Loucy (cell line): ENCODE measurements around the gene SAMD4A.
A peak's percentile ranks its signal among the peaks of the same experiment; 100 is the strongest.

ENCODE experiments used
- H2AFZ ChIP-seq: fragments of 200-600 bp; sonication (generic); 2 replicates; pipeline ENCODE4 v1.6.0; 2016; ENCODE audit warnings: antibody characterized with exemption, mild to moderate bottlenecking, low read length, moderate library complexity
- H3F3A ChIP-seq: fragments of 200-600 bp; 2 replicates; pipeline ENCODE4 v1.6.0; 2016; ENCODE audit warnings: antibody characterized with exemption, low read depth, mild to moderate bottlenecking
- H3K27me3 ChIP-seq: fragments of 200-600 bp; sonication (generic); 2 replicates; pipeline ENCODE4 v1.6.1; 2014; ENCODE audit warnings: low read length, mild to moderate bottlenecking; ENCODE audit not compliant: insufficient read depth, poor library complexity, severe bottlenecking
- H3K36me3 ChIP-seq: fragments of 200-600 bp; sonication (generic); 2 replicates; pipeline ENCODE4 v1.6.1; 2016; ENCODE audit warnings: low read length; ENCODE audit not compliant: insufficient read depth
- H3K4me1 ChIP-seq: fragments of 200-600 bp; sonication (generic); 2 replicates; pipeline ENCODE4 v1.5.1; 2014; ENCODE audit warnings: low read length, mild to moderate bottlenecking; ENCODE audit not compliant: insufficient read depth, poor library complexity, severe bottlenecking
- H3K4me2 ChIP-seq: fragments of 200-600 bp; sonication (generic); 2 replicates; pipeline ENCODE4 v1.6.0; 2014; ENCODE audit warnings: antibody characterized with exemption, low read length, low read depth, mild to moderate bottlenecking; ENCODE audit not compliant: poor library complexity, severe bottlenecking
- H3K4me3 ChIP-seq: fragments of 200-600 bp; sonication (generic); 2 replicates; pipeline ENCODE4 v1.5.1; 2014; ENCODE audit warnings: low read length, mild to moderate bottlenecking, mixed read lengths; ENCODE audit not compliant: poor library complexity, severe bottlenecking
- H3K79me2 ChIP-seq: fragments of 200-600 bp; sonication (generic); 2 replicates; pipeline ENCODE4 v1.6.1; 2014; ENCODE audit warnings: low read length; ENCODE audit not compliant: insufficient read depth
- H3K9ac ChIP-seq: fragments of 200-600 bp; sonication (generic); 2 replicates; pipeline ENCODE4 v1.6.0; 2014; ENCODE audit warnings: mild to moderate bottlenecking, low read depth, low read length, moderate library complexity; ENCODE audit not compliant: poor library complexity, severe bottlenecking
- H3K9me2 ChIP-seq: fragments of 200-600 bp; sonication (generic); replicated peaks from 2 replicates; pipeline ENCODE4 v1.6.1; 2016; ENCODE audit warnings: low read depth, low read length, mixed read lengths
- H3K9me3 ChIP-seq: fragments of 200-600 bp; sonication (generic); 2 replicates; pipeline ENCODE4 v1.6.1; 2014; ENCODE audit warnings: mild to moderate bottlenecking, antibody characterized with exemption, low read length, low read depth; ENCODE audit not compliant: insufficient read depth
- H4K20me1 ChIP-seq: fragments of 200-600 bp; sonication (generic); 2 replicates; pipeline ENCODE4 v1.6.0; 2014; ENCODE audit warnings: antibody characterized with exemption, low read length, mild to moderate bottlenecking; ENCODE audit not compliant: insufficient read depth, poor library complexity, severe bottlenecking
- EZH2phosphoT487 ChIP-seq: fragments of 200-600 bp; IDR thresholded peaks from 2 replicates; pipeline ENCODE4 v1.6.1; 2018; ENCODE audit warnings: antibody characterized with exemption, mild to moderate bottlenecking, moderate library complexity, borderline replicate concordance
- TF ChIP-seq, protein P1 (sequence below): fragments of 200-600 bp; sonication (generic); conservative IDR thresholded peaks from 2 replicates; pipeline ENCODE4 v1.5.1; 2014; ENCODE audit warnings: mild to moderate bottlenecking, antibody characterized with exemption, low read length

SAMD4A gene

DNA sequence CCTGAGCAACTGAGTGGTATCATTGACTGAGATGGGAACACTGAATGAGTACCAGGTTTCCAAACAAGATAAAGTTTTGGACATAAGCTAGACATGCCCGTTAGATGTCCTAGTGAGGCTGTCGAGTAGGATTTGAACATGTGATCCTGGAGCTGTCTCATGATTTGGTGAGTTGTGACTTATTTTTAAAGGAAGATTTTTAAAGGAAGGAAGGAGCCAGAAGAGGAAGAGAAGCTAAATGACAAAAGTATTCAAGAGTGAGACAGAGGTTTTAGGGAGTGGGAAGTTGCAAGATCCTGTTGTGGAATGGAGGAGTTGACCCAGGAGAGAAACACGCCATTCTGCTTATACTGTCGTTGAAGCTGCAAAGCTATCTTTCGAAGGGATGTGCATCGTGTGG lies 82.1 kb downstream of the SAMD4A start:
- Histone ChIP-seq H4K20me1 (no peaks in the 10 kb centered on the region), H3F3A (no peaks in the 10 kb centered on the region), H3K4me1 (peaks cover 12% of the 10 kb centered on the region)

DNA sequence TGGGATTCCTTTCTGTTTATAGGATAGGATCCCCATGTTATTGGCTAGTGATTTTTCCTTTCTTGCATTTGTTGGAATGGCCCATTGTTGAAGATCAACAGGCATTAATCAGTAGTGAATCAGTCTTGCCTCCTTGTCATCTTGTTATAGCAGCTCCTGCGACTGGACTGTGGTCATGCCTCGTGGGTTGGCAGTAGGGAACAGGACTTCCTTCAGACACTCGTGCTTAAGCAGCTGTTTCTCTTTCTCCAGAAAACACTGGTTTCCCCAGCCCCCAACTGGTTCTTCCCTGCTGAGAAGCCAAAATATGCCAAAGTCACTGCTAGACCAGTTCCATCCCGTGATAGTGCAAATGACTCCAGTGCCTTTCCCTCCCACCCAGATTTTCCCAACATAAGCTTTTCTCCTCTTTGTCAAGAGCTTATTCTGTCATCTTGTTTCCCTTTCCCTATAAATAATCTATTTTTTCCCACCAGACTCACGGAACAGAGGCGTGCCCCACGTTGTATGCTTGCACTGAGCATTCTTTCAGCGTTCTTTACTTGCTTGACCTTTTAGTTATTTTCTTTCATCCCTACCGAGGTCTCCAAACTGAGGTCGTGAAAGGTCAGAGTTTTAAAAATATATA lies 83.5 kb downstream of the SAMD4A start:
- no peaks in the 10 kb centered on the region for H3K79me2 ChIP-seq
- no peaks in the 10 kb centered on the region for H4K20me1 ChIP-seq
- H3K4me1 ChIP-seq: peaks cover 17% of the 10 kb centered on the region
- H3K9me3 ChIP-seq: no peaks in the 10 kb centered on the region
- H3K9me2 ChIP-seq: no peaks in the 10 kb centered on the region
- no peaks in the 10 kb centered on the region for H3K27me3 ChIP-seq
- H3K9ac ChIP-seq: no peak overlapping the region
- no peaks in the 10 kb centered on the region for H3F3A ChIP-seq
- H2AFZ ChIP-seq: no peak overlapping the region
- no peak overlapping the region for H3K4me3 ChIP-seq
- H3K4me2 ChIP-seq: peak overlapping the region; percentile 11
- no peaks in the 10 kb centered on the region for H3K36me3 ChIP-seq
- TF ChIP-seq EZH2phosphoT487: no peak
- TF ChIP-seq, protein P1, sequence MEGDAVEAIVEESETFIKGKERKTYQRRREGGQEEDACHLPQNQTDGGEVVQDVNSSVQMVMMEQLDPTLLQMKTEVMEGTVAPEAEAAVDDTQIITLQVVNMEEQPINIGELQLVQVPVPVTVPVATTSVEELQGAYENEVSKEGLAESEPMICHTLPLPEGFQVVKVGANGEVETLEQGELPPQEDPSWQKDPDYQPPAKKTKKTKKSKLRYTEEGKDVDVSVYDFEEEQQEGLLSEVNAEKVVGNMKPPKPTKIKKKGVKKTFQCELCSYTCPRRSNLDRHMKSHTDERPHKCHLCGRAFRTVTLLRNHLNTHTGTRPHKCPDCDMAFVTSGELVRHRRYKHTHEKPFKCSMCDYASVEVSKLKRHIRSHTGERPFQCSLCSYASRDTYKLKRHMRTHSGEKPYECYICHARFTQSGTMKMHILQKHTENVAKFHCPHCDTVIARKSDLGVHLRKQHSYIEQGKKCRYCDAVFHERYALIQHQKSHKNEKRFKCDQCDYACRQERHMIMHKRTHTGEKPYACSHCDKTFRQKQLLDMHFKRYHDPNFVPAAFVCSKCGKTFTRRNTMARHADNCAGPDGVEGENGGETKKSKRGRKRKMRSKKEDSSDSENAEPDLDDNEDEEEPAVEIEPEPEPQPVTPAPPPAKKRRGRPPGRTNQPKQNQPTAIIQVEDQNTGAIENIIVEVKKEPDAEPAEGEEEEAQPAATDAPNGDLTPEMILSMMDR: no peak

More for the DNA sequence above, 82.1 kb downstream of the SAMD4A start:
- Histone ChIP-seq H3K9ac (no peak overlapping the region), H2AFZ (no peak overlapping the region), H3K79me2 (no peaks in the 10 kb centered on the region), H3K36me3 (no peaks in the 10 kb centered on the region), H3K27me3 (no peaks in the 10 kb centered on the region), H3K9me2 (no peaks in the 10 kb centered on the region), H3K9me3 (no peaks in the 10 kb centered on the region), H3K4me2 (no peak overlapping the region), H3K4me3 (no peak overlapping the region)
- TF ChIP-seq EZH2phosphoT487: no peak
- TF ChIP-seq, protein P1: no peak

DNA sequence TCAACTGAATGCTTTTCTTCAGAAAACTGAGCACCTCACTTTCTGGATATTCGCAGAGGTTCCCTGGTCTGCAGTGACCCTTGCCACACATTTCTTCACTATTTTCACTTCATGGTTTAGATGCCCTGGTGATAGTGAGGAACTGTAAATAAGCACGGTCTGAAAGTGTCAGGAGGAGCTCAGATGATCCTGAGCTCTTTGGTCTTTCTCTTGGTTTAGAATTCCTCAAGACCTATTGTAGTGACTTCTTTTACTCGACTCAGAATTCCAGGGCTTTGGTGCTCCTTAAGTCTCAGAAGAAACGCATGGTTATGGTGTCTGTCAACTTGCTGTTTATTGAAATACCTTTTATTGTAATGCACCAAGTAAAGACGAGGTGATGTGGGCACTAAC lies 84.0 kb downstream of the SAMD4A start:
- Histone ChIP-seq H3K4me3 (no peak overlapping the region), H3K4me1 (peaks cover 17% of the 10 kb centered on the region), H3K36me3 (no peaks in the 10 kb centered on the region), H3K27me3 (no peaks in the 10 kb centered on the region), H3K9me2 (no peaks in the 10 kb centered on the region), H4K20me1 (no peaks in the 10 kb centered on the region), H3K9ac (no peak overlapping the region), H3F3A (no peaks in the 10 kb centered on the region), H3K79me2 (no peaks in the 10 kb centered on the region), H2AFZ (no peak overlapping the region), H3K9me3 (no peaks in the 10 kb centered on the region), H3K4me2 (no peak overlapping the region)
- TF ChIP-seq EZH2phosphoT487: no peak
- TF ChIP-seq, protein P1: no peak
